A549 (cell line): ENCODE data around the gene PRDM5. TPM values are rescaled to one million over a fixed set of nuclear protein-coding genes. Genes with fewer than 3 reads are reported as not detected.

Experiments
- ATAC-seq, 2 experiments: fragments of 200-7000 bp in 1 of 2; fragments of >200 bp in 1 of 2; cut with Nextera tagmentation in 1 of 2; cut with Tn5 transposase in 1 of 2; 3 replicates each; pipeline versions ENCODE4 v1.8.0 to v1.9.1; 2018 to 2020; ENCODE audit warnings: mild to moderate bottlenecking in 1 of 2, moderate library complexity in 1 of 2
- CTCF ChIA-PET: fragments of 300-600 bp; sonication (Branson Sonifier 250); formaldehyde crosslinking; extraction: SDS; loops from one replicate; lab custom pipeline; 2021; ENCODE audit warnings: antibody characterized with exemption, inconsistent platforms; lab: Yijun Ruan, JAX
- POLR2A ChIA-PET: fragments of 350-600 bp; formaldehyde crosslinking; extraction: SDS; loops from one replicate; lab custom pipeline; 2021; ENCODE audit warnings: antibody characterized with exemption, inconsistent platforms; lab: Yijun Ruan, JAX
- DNase-seq, 2 experiments: peaks; one replicate each; pipeline versions ENCODE4 v3.0.0 to v3.0.0-alpha.2; 2011 to 2016; ENCODE audit warnings: low read depth in 1 of 2, low spot score in 1 of 2
- FAIRE-seq: peaks from 2 replicates; lab custom pipeline; 2011; peaks lifted over from hg19 to GRCh38; lab: Jason Lieb, UNC
- H3K27ac ChIP-seq, 2 experiments: fragments of >200 bp; sonication (Bioruptor Twin); formaldehyde crosslinking; 3 replicates each; pipeline ENCODE4 v1.5.1; 2016 to 2017
- H3K4me1 ChIP-seq: fragments of >200 bp; sonication (Bioruptor Twin); formaldehyde crosslinking; 3 replicates; pipeline ENCODE4 v1.6.1; 2016
- H3K4me2 ChIP-seq: fragments of >200 bp; sonication (Bioruptor Twin); formaldehyde crosslinking; 3 replicates; pipeline ENCODE4 v1.6.1; 2016
- H3K4me3 ChIP-seq: fragments of >200 bp; sonication (Bioruptor Twin); formaldehyde crosslinking; 3 replicates; pipeline ENCODE4 v1.5.1; 2016
- H3K9me3 ChIP-seq: fragments of >200 bp; sonication (Bioruptor Twin); formaldehyde crosslinking; 3 replicates; pipeline ENCODE4 v1.6.1; 2016
- BCL3 ChIP-seq: fragments of >200 bp; sonication (Bioruptor Twin); formaldehyde crosslinking; IDR thresholded peaks from 3 replicates; pipeline ENCODE4 v1.6.1; 2016
- CBX2 ChIP-seq: fragments of 200-600 bp; sonication (generic); IDR thresholded peaks from 2 replicates; pipeline ENCODE4 v1.6.1; 2016; ENCODE audit warnings: low read depth, mild to moderate bottlenecking, borderline replicate concordance
- CEBPB ChIP-seq, 2 experiments: fragments of >200 bp in 1 of 2; sonication (Bioruptor Twin) in 1 of 2; formaldehyde crosslinking in 1 of 2; IDR thresholded peaks; 2 replicates each; pipeline ENCODE4 v1.6.1; 2012 to 2016
- EHMT2 ChIP-seq: fragments of 200-600 bp; sonication (generic); IDR thresholded peaks from 2 replicates; pipeline ENCODE4 v1.6.1; 2016; ENCODE audit warnings: antibody characterized with exemption, low read depth, mild to moderate bottlenecking, moderate library complexity
- ELK1 ChIP-seq: fragments of 150-350 bp; IDR thresholded peaks from 2 replicates; pipeline ENCODE4 v1.6.1; 2014; ENCODE audit warnings: low read depth, mild to moderate bottlenecking, low read length
- FOSL2 ChIP-seq, 2 experiments: fragments of 450-650 bp in 1 of 2; fragments of >200 bp in 1 of 2; sonication (Bioruptor Twin) in 1 of 2; formaldehyde crosslinking; IDR thresholded peaks; 2 replicates each; pipeline versions ENCODE4 v1.5.0 to v1.6.1; 2016 to 2020; ENCODE audit warnings: mild to moderate bottlenecking in 1 of 2, moderate library complexity in 1 of 2
- GATA3 ChIP-seq: IDR thresholded peaks from 2 replicates; pipeline ENCODE4 v1.6.1; 2012; ENCODE audit warnings: borderline replicate concordance
- HEYL ChIP-seq: fragments of 250-450 bp; sonication (Bioruptor Pico); IDR thresholded peaks from 2 replicates; pipeline ENCODE4 v1.8.0; 2021; ENCODE audit warnings: mild to moderate bottlenecking, moderate library complexity
- HMGXB4 ChIP-seq: fragments of 250-450 bp; sonication (Bioruptor Pico); IDR thresholded peaks from 2 replicates; pipeline ENCODE4 v1.5.0; 2021; ENCODE audit warnings: mild to moderate bottlenecking, moderate library complexity, borderline replicate concordance
- HOXA7 ChIP-seq: fragments of 250-450 bp; sonication (Bioruptor Pico); IDR thresholded peaks from 2 replicates; pipeline ENCODE4 v1.5.0; 2020; ENCODE audit warnings: mild to moderate bottlenecking, moderate library complexity
- HOXB13 ChIP-seq: fragments of 250-450 bp; sonication (Bioruptor Pico); IDR thresholded peaks from 2 replicates; pipeline ENCODE4 v1.5.0; 2020; ENCODE audit warnings: low read depth, mild to moderate bottlenecking, moderate library complexity
- HOXB5 ChIP-seq: fragments of 250-450 bp; sonication (Bioruptor Pico); IDR thresholded peaks from 2 replicates; pipeline ENCODE4 v1.5.0; 2020; ENCODE audit warnings: mild to moderate bottlenecking, moderate library complexity
- JUNB ChIP-seq: fragments of >200 bp; sonication (Bioruptor Twin); formaldehyde crosslinking; IDR thresholded peaks from 2 replicates; pipeline ENCODE4 v1.6.1; 2016
- NPAS2 ChIP-seq: fragments of 250-450 bp; sonication (Bioruptor Pico); IDR thresholded peaks from 2 replicates; pipeline ENCODE4 v1.8.0; 2022; ENCODE audit warnings: mild to moderate bottlenecking, moderate library complexity, borderline replicate concordance
- NR3C1 ChIP-seq: fragments of >200 bp; sonication (Bioruptor Twin); formaldehyde crosslinking; IDR thresholded peaks from 3 replicates; pipeline ENCODE4 v1.6.1; 2017
- RAD21 ChIP-seq, 2 experiments: fragments of >200 bp in 1 of 2; sonication (Bioruptor Twin) in 1 of 2; formaldehyde crosslinking in 1 of 2; IDR thresholded peaks in 1 of 2; conservative IDR thresholded peaks in 1 of 2; 2 replicates in 1 of 2; 3 replicates in 1 of 2; pipeline ENCODE4 v1.6.1; 2012 to 2018; ENCODE audit warnings: inconsistent platforms in 1 of 2
- SMC3 ChIP-seq: fragments of >200 bp; sonication (Bioruptor Twin); formaldehyde crosslinking; IDR thresholded peaks from 3 replicates; pipeline ENCODE4 v1.6.1; 2018; ENCODE audit warnings: inconsistent platforms
- TFCP2L1 ChIP-seq: fragments of 250-450 bp; sonication (Bioruptor Pico); IDR thresholded peaks from 2 replicates; pipeline ENCODE4 v1.5.0; 2021; ENCODE audit warnings: mild to moderate bottlenecking
- ZC3H11A ChIP-seq: fragments of 450-650 bp; IDR thresholded peaks from 2 replicates; pipeline ENCODE4 v1.6.1; 2014; ENCODE audit warnings: antibody characterized with exemption, mild to moderate bottlenecking
- ZFP36 ChIP-seq: fragments of 450-650 bp; IDR thresholded peaks from 2 replicates; pipeline ENCODE4 v1.6.1; 2014; ENCODE audit warnings: borderline replicate concordance; ENCODE audit not compliant: partially characterized antibody
- ZNF302 ChIP-seq: fragments of 250-450 bp; sonication (Bioruptor Pico); IDR thresholded peaks from 2 replicates; pipeline ENCODE4 v1.9.0; 2021; ENCODE audit warnings: inconsistent platforms, mild to moderate bottlenecking, moderate library complexity
- ZSCAN20 ChIP-seq: fragments of 250-450 bp; sonication (Bioruptor Pico); IDR thresholded peaks from 2 replicates; pipeline ENCODE4 v1.8.0; 2022; ENCODE audit warnings: mild to moderate bottlenecking, moderate library complexity
- WGBS: methylation state at CpG from one replicate; pipeline ENCODE4 v1.1.6; 2017; ENCODE audit errors: missing lambda C conversion rate; 5-methylcytosine and 5-hydroxymethylcytosine counted together
- polyA plus RNA-seq, 4 experiments: library from polyadenylated mRNA; depleted of rRNA in 3 of 4; stranded (reverse); fragments of >200 nt; fragmentation: RNase III in 1 of 4; extraction: RNeasy Plus Mini Kit Qiagen cat#74134 plus additional on column Dnase treatment in 1 of 4; gene quantifications; 2 replicates in 3 of 4; 3 replicates in 1 of 4; pipeline ENCODE4 v1.2.3, GENCODE V29; 2011 to 2017

Gene PRDM5
- polyA plus RNA-seq, 2 of the 4 experiments (the other 2 are of a cell fraction) = 6.5 to 12.9 TPM

GRCh38 chr4:120796271-120796670, 126.3 kb downstream of the PRDM5 start:
- no peak for DNase-seq
- WGBS = 94% methylated on average over 3 of the region's 3 CpGs

GRCh38 chr4:120785202-120785601, 137.3 kb downstream of the PRDM5 start:
- ATAC-seq (no peak), FAIRE-seq (no peak), DNase-seq (no peak)
- WGBS = 89% methylated on average over 2 of the region's 2 CpGs
- Histone ChIP-seq H3K4me2 (no peak overlapping the region), H3K4me1 (no peaks in the 10 kb centered on the region), H3K4me3 (no peak overlapping the region), H3K27ac (no peak overlapping the region), H3K9me3 (no peaks in the 10 kb centered on the region)
- TF ChIP-seq ZC3H11A = no peak
- TF ChIP-seq BCL3 = no peak
- no peak for TF ChIP-seq CBX2
- no peak for TF ChIP-seq TFCP2L1 (CRISPR knock-in tag)
- no peak for TF ChIP-seq SMC3
- no peak for TF ChIP-seq ZSCAN20 (CRISPR knock-in tag)
- POLR2A ChIA-PET = no interaction called here
- CTCF ChIA-PET = no interaction called here

More at GRCh38 chr4:120796271-120796670, 126.3 kb downstream of the PRDM5 start:
- Histone ChIP-seq H3K27ac (no peak overlapping the region), H3K4me3 (no peak overlapping the region), H3K9me3 (no peaks in the 10 kb centered on the region), H3K4me2 (no peak overlapping the region), H3K4me1 (no peaks in the 10 kb centered on the region)
- no peak for ATAC-seq
- ChIA-PET POLR2A (no interaction called here), CTCF (no interaction called here)
- FAIRE-seq = no peak
- TF ChIP-seq FOSL2 (IDR thresholded peaks at IDR 0.05) (no peak), FOSL2 (CRISPR knock-in tag; IDR thresholded peaks at IDR 0.05) (no peak), JUNB (no peak), NR3C1 (no peak), ELK1 (no peak), HOXA7 (CRISPR knock-in tag) (no peak), NPAS2 (no peak)

- H3K27ac ChIP-seq = no peak overlapping the region
- H3K9me3 ChIP-seq = no peaks in the 10 kb centered on the region
- H3K4me3 ChIP-seq = no peak overlapping the region
- H3K4me1 ChIP-seq = no peaks in the 10 kb centered on the region
- H3K4me2 ChIP-seq = no peak overlapping the region
- ATAC-seq = no peak
- TF ChIP-seq HMGXB4 (CRISPR knock-in tag) = no peak
- no peak for TF ChIP-seq ZC3H11A
- no peak for TF ChIP-seq FOSL2 (IDR thresholded peaks at IDR 0.05)
- no peak for TF ChIP-seq FOSL2 (CRISPR knock-in tag; IDR thresholded peaks at IDR 0.05)
- no peak for TF ChIP-seq ZNF302 (CRISPR knock-in tag)
- no peak for TF ChIP-seq GATA3
- TF ChIP-seq HEYL (CRISPR knock-in tag) = no peak
- TF ChIP-seq ZFP36 = no peak
- no peak for TF ChIP-seq HOXB5
- TF ChIP-seq RAD21 (conservative IDR thresholded peaks at IDR 0.05 in 1 of 2, IDR thresholded peaks at IDR 0.05 in 1 of 2) = no peak
- no peak for TF ChIP-seq HOXB13 (CRISPR knock-in tag)
- TF ChIP-seq EHMT2 = no peak
- no peak for TF ChIP-seq CEBPB (IDR thresholded peaks at IDR 0.05)
- DNase-seq = no peak
- no peak for FAIRE-seq
- ChIA-PET POLR2A (no interaction called here), CTCF (no interaction called here)
Observed at GRCh38 chr4:120777459-120777858, 145.1 kb downstream of the PRDM5 start.
